SK-N-SH treated with all-trans-retinoic acid at 6 μM for 48 hours (cell line): ENCODE data around the gene HIVEP2.

Experiments used
- ESRRG ChIP-seq: fragments of 250-450 bp; sonication (Bioruptor Pico); IDR thresholded peaks from 2 replicates; pipeline ENCODE4 v1.6.1; 2021; ENCODE audit warnings: mild to moderate bottlenecking
- GLIS3 ChIP-seq: fragments of 250-450 bp; sonication (Bioruptor Pico); IDR thresholded peaks from 2 replicates; pipeline ENCODE4 v1.5.0; 2020; ENCODE audit warnings: mild to moderate bottlenecking, moderate library complexity
- PPARA ChIP-seq: fragments of 250-450 bp; sonication (Bioruptor Pico); IDR thresholded peaks from 2 replicates; pipeline ENCODE4 v1.5.0; 2020; ENCODE audit warnings: mild to moderate bottlenecking, borderline replicate concordance
- RARB ChIP-seq: fragments of 250-450 bp; sonication (Bioruptor Pico); IDR thresholded peaks from 2 replicates; pipeline ENCODE4 v1.8.0; 2021; ENCODE audit warnings: mild to moderate bottlenecking, moderate library complexity
- ZFP3 ChIP-seq: fragments of 250-450 bp; sonication (Bioruptor Pico); IDR thresholded peaks from 2 replicates; pipeline ENCODE4 v1.5.0; 2020; ENCODE audit warnings: mild to moderate bottlenecking, moderate library complexity
- ZFP30 ChIP-seq: fragments of 450-650 bp; formaldehyde crosslinking; IDR thresholded peaks from 2 replicates; pipeline ENCODE4 v1.5.0; 2022; ENCODE audit warnings: mild to moderate bottlenecking, moderate library complexity
- ZNF70 ChIP-seq: fragments of 450-650 bp; formaldehyde crosslinking; IDR thresholded peaks from 2 replicates; pipeline ENCODE4 v1.5.0; 2020; ENCODE audit warnings: mild to moderate bottlenecking, moderate library complexity
- ZNF8 ChIP-seq: fragments of 450-650 bp; formaldehyde crosslinking; IDR thresholded peaks from 2 replicates; pipeline ENCODE4 v1.5.0; 2020; ENCODE audit warnings: mild to moderate bottlenecking, moderate library complexity
- TF ChIP-seq, protein P1 (sequence below): fragments of 250-450 bp; sonication (Bioruptor Pico); IDR thresholded peaks from 2 replicates; pipeline ENCODE4 v1.8.0; 2020; ENCODE audit warnings: mild to moderate bottlenecking, moderate library complexity, borderline replicate concordance
- TF ChIP-seq, protein P2 (sequence below): fragments of 250-450 bp; sonication (Bioruptor Pico); IDR thresholded peaks from 2 replicates; pipeline ENCODE4 v1.5.0; 2020; ENCODE audit warnings: mild to moderate bottlenecking, moderate library complexity
- TF ChIP-seq, protein P3 (sequence below): fragments of 250-450 bp; sonication (Bioruptor Pico); IDR thresholded peaks from 2 replicates; pipeline ENCODE4 v1.5.1; 2020; ENCODE audit warnings: low read depth, mild to moderate bottlenecking, moderate library complexity
- TF ChIP-seq, protein P4 (sequence below): fragments of 250-450 bp; sonication (Bioruptor Pico); IDR thresholded peaks from 2 replicates; pipeline ENCODE4 v1.5.1; 2021; ENCODE audit warnings: mild to moderate bottlenecking, moderate library complexity

DNA sequence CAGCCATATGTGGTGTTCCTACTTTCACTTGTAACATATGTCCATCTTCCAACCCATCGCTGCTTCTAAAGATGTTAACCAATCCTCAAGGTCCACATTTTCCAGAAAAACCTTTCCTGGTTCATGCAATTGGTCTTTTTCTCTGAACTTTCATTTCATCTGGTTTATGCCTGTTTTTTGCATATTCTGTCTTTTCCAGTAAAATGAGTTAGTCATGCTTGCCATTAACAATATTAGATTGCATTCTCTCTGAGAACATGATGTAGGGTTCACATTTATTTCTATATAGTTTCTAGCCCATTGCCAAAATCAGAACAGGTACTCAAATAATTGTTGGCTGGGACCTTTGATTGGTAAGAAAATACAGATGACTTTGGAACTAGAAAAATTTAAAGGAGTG is 36.7 kb downstream of the HIVEP2 start:
- TF ChIP-seq, protein P1, sequence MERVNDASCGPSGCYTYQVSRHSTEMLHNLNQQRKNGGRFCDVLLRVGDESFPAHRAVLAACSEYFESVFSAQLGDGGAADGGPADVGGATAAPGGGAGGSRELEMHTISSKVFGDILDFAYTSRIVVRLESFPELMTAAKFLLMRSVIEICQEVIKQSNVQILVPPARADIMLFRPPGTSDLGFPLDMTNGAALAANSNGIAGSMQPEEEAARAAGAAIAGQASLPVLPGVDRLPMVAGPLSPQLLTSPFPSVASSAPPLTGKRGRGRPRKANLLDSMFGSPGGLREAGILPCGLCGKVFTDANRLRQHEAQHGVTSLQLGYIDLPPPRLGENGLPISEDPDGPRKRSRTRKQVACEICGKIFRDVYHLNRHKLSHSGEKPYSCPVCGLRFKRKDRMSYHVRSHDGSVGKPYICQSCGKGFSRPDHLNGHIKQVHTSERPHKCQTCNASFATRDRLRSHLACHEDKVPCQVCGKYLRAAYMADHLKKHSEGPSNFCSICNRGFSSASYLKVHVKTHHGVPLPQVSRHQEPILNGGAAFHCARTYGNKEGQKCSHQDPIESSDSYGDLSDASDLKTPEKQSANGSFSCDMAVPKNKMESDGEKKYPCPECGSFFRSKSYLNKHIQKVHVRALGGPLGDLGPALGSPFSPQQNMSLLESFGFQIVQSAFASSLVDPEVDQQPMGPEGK, result no peak
- TF ChIP-seq, protein P2, sequence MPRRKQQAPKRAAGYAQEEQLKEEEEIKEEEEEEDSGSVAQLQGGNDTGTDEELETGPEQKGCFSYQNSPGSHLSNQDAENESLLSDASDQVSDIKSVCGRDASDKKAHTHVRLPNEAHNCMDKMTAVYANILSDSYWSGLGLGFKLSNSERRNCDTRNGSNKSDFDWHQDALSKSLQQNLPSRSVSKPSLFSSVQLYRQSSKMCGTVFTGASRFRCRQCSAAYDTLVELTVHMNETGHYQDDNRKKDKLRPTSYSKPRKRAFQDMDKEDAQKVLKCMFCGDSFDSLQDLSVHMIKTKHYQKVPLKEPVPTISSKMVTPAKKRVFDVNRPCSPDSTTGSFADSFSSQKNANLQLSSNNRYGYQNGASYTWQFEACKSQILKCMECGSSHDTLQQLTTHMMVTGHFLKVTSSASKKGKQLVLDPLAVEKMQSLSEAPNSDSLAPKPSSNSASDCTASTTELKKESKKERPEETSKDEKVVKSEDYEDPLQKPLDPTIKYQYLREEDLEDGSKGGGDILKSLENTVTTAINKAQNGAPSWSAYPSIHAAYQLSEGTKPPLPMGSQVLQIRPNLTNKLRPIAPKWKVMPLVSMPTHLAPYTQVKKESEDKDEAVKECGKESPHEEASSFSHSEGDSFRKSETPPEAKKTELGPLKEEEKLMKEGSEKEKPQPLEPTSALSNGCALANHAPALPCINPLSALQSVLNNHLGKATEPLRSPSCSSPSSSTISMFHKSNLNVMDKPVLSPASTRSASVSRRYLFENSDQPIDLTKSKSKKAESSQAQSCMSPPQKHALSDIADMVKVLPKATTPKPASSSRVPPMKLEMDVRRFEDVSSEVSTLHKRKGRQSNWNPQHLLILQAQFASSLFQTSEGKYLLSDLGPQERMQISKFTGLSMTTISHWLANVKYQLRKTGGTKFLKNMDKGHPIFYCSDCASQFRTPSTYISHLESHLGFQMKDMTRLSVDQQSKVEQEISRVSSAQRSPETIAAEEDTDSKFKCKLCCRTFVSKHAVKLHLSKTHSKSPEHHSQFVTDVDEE, result no peak
- TF ChIP-seq ZNF8 (CRISPR knock-in tag) (no peak), ZFP30 (CRISPR knock-in tag) (no peak), PPARA (CRISPR knock-in tag) (no peak), ZNF70 (CRISPR knock-in tag) (no peak), GLIS3 (CRISPR knock-in tag) (no peak), ZFP3 (no peak), RARB (CRISPR knock-in tag) (no peak), ESRRG (CRISPR knock-in tag) (no peak)
- TF ChIP-seq, protein P3, sequence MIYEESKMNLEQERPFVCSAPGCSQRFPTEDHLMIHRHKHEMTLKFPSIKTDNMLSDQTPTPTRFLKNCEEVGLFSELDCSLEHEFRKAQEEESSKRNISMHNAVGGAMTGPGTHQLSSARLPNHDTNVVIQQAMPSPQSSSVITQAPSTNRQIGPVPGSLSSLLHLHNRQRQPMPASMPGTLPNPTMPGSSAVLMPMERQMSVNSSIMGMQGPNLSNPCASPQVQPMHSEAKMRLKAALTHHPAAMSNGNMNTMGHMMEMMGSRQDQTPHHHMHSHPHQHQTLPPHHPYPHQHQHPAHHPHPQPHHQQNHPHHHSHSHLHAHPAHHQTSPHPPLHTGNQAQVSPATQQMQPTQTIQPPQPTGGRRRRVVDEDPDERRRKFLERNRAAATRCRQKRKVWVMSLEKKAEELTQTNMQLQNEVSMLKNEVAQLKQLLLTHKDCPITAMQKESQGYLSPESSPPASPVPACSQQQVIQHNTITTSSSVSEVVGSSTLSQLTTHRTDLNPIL (CRISPR knock-in tag), result no peak
- TF ChIP-seq, protein P4, sequence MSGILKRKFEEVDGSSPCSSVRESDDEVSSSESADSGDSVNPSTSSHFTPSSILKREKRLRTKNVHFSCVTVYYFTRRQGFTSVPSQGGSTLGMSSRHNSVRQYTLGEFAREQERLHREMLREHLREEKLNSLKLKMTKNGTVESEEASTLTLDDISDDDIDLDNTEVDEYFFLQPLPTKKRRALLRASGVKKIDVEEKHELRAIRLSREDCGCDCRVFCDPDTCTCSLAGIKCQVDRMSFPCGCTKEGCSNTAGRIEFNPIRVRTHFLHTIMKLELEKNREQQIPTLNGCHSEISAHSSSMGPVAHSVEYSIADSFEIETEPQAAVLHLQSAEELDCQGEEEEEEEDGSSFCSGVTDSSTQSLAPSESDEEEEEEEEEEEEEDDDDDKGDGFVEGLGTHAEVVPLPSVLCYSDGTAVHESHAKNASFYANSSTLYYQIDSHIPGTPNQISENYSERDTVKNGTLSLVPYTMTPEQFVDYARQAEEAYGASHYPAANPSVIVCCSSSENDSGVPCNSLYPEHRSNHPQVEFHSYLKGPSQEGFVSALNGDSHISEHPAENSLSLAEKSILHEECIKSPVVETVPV (CRISPR knock-in tag), result no peak
